Fibroblast of lung (primary cell): ENCODE measurements around the gene HNRNPH2.

Source experiments
- EZH2 ChIP-seq: IDR thresholded peaks from 2 replicates; pipeline ENCODE4 v1.5.1; 2012; ENCODE audit warnings: low read length, control low read depth, mild to moderate bottlenecking; ENCODE audit errors: missing control alignments
- TF ChIP-seq, protein P1 (sequence below), 2 donors: IDR thresholded peaks in 1 of 2; conservative IDR thresholded peaks in 1 of 2; 1 replicate in 1 of 2; 2 replicates in 1 of 2; pipeline ENCODE4 v1.5.1; 2011 to 2012; ENCODE audit warnings: low read length in 2 of 2, control low read depth in 1 of 2, inconsistent platforms in 1 of 2, low read depth in 1 of 2, mild to moderate bottlenecking in 1 of 2

DNA sequence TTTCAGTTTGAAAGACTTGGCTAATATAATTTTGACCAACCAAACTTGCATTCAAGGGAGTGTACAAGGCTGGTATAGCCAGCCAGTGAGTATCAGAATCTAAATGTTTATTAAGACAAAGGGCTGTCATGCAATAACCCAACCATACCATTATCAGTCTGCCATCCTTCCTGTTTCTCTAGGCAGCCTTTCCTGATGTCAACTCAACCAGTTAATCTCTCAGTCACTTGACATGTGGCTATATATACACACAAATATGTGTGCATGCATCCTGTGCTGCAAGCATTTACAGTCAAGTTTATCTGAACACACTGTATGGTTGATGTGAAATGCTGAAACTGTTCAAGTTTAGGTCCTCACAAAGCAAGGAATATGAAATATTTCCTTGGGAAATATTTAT lies 39.2 kb upstream of the HNRNPH2 start:
- TF ChIP-seq, protein P1, sequence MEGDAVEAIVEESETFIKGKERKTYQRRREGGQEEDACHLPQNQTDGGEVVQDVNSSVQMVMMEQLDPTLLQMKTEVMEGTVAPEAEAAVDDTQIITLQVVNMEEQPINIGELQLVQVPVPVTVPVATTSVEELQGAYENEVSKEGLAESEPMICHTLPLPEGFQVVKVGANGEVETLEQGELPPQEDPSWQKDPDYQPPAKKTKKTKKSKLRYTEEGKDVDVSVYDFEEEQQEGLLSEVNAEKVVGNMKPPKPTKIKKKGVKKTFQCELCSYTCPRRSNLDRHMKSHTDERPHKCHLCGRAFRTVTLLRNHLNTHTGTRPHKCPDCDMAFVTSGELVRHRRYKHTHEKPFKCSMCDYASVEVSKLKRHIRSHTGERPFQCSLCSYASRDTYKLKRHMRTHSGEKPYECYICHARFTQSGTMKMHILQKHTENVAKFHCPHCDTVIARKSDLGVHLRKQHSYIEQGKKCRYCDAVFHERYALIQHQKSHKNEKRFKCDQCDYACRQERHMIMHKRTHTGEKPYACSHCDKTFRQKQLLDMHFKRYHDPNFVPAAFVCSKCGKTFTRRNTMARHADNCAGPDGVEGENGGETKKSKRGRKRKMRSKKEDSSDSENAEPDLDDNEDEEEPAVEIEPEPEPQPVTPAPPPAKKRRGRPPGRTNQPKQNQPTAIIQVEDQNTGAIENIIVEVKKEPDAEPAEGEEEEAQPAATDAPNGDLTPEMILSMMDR (conservative IDR thresholded peaks at IDR 0.05 in 1 of 2, IDR thresholded peaks at IDR 0.05 in 1 of 2; ENCODE audit: low read depth in 1 of 2, low read length in 2 of 2), result no peak
- TF ChIP-seq EZH2, result no peak
